ENCODE measurements around the gene HOXC9. TPM values are rescaled to one million over a fixed set of nuclear protein-coding genes. Genes with fewer than 3 reads are reported as not detected.

The HOXC9 gene
- total and polyA plus RNA-seq, 9 of the 15 experiments (the other 6 are each of a cell fraction or from before 2014, with no cell fraction given) = 1.1 to 10.5 (median 9.3) TPM

GRCh38 chr12:54032627-54033100 is 32.7 kb downstream of the HOXC9 start, which contains the start of gene HOXC5 (continued):
- TF ChIP-seq CTCF (IDR thresholded peaks at IDR 0.05 in 2 of 3, conservative IDR thresholded peaks at IDR 0.05 in 1 of 3; ENCODE audit: insufficient read depth in 2 of 3, low read depth in 1 of 3, low read length in 3 of 3) (peak; percentile 95 to 96 (median 95)), ZNF263 (CRISPR knock-in tag; IDR thresholded peaks at IDR 0.05; ENCODE audit: borderline replicate concordance) (no peak), GATAD2A (IDR thresholded peaks at IDR 0.05) (no peak), KDM5B (IDR thresholded peaks at IDR 0.05; ENCODE audit: insufficient replicate concordance, low read depth, low read length) (no peak), CREB3 (tag; conservative IDR thresholded peaks at IDR 0.05; ENCODE audit: low read depth) (no peak), THRAP3 (IDR thresholded peaks at IDR 0.05; ENCODE audit: borderline replicate concordance) (no peak), ZNF407 (IDR thresholded peaks at IDR 0.05; ENCODE audit: low read depth) (no peak), SNRNP70 (optimal IDR thresholded peaks at IDR 0.05; ENCODE audit: low read depth, low read length) (no peak), E2F8 (IDR thresholded peaks at IDR 0.05; ENCODE audit: low read depth, partially characterized antibody) (peak; percentile 56), ARNT (IDR thresholded peaks at IDR 0.05) (peak; percentile 46 to 83; a peak in 2 of 4 replicates), ZBED1 (IDR thresholded peaks at IDR 0.05) (no peak), CREB5 (CRISPR knock-in tag; IDR thresholded peaks at IDR 0.05) (no peak)
